HG03064 (cell line): ENCODE data around the gene FAM111B.
A peak's percentile ranks its signal among the peaks of the same experiment; 100 is the strongest.

ENCODE experiments used
- ATAC-seq: cut with Tn5 transposase; IDR thresholded peaks from one replicate; pipeline ENCODE4 v1.9.1; 2021; ENCODE audit warnings: low read depth; ENCODE audit not compliant: unreplicated experiment

Gene FAM111B

GRCh38 chr11:59151761-59152160 lies 44.7 kb downstream of the FAM111B start:
- ATAC-seq = peak; percentile 46

- peak; percentile 86 for ATAC-seq
Measured at GRCh38 chr11:59152312-59152951, 45.4 kb downstream of the FAM111B start.

GRCh38 chr11:59154610-59155009 lies 47.6 kb downstream of the FAM111B start:
- ATAC-seq = no peak

GRCh38 chr11:59157433-59157832 lies 50.4 kb downstream of the FAM111B start:
- ATAC-seq = no peak

- ATAC-seq = peak; percentile 92
Measured at GRCh38 chr11:59158206-59159068, 51.4 kb downstream of the FAM111B start.

- no peak for ATAC-seq
Measured at GRCh38 chr11:59164028-59164427, 57.0 kb downstream of the FAM111B start.

- peak; percentile 68 for ATAC-seq
Measured at GRCh38 chr11:59171508-59172322, 64.7 kb downstream of the FAM111B start, which contains the start of gene DTX4. Gene DTX4 (plus strand): TSS chr11:59172132. CDS start chr11:59172596, 464 bp downstream.

GRCh38 chr11:59172345-59173079 lies 65.5 kb downstream of the FAM111B start:
- ATAC-seq = peak; percentile 23

- ATAC-seq = no peak
Measured at GRCh38 chr11:59173080-59173963, 66.3 kb downstream of the FAM111B start.

- no peak for ATAC-seq
Measured at GRCh38 chr11:59173964-59174663, 67.1 kb downstream of the FAM111B start.

- no peak for ATAC-seq
Measured at GRCh38 chr11:59174664-59175033, 67.6 kb downstream of the FAM111B start.

GRCh38 chr11:59175091-59175501 lies 68.1 kb downstream of the FAM111B start:
- ATAC-seq = no peak

- ATAC-seq = no peak
Measured at GRCh38 chr11:59176330-59176729, 69.3 kb downstream of the FAM111B start.
